Daoy (cell line): ENCODE data around the gene LYRM4. TPM values are rescaled to one million over a fixed set of nuclear protein-coding genes. Genes with fewer than 3 reads are reported as not detected.

Experiments
- DNase-seq: peaks from one replicate; pipeline ENCODE4 v3.0.0-alpha.2; 2015; ENCODE audit warnings: low read depth
- total RNA-seq: library from RNA; depleted of rRNA; stranded (reverse); fragments of >200 nt; shearing (Covaris generic); gene quantifications from 2 replicates; pipeline ENCODE4 v1.2.3, GENCODE V29; 2014

LYRM4 gene
- total RNA-seq, 1 experiment from 2014 or later = 24.6 TPM

- no peak for DNase-seq
Observed at GRCh38 chr6:5280920-5281319, 20.2 kb upstream of the LYRM4 start.

GRCh38 chr6:5279891-5280338, 19.2 kb upstream of the LYRM4 start:
- DNase-seq = no peak

GRCh38 chr6:5278565-5279120, 17.9 kb upstream of the LYRM4 start:
- no peak for DNase-seq

- DNase-seq = no peak
Observed at GRCh38 chr6:5278047-5278446, 17.3 kb upstream of the LYRM4 start.

GRCh38 chr6:5277589-5277988, 16.8 kb upstream of the LYRM4 start:
- DNase-seq = no peak

GRCh38 chr6:5276581-5276980, 15.8 kb upstream of the LYRM4 start:
- no peak for DNase-seq

- DNase-seq = no peak
Observed at GRCh38 chr6:5275497-5275896, 14.7 kb upstream of the LYRM4 start.

- DNase-seq = no peak
Observed at GRCh38 chr6:5274231-5274630, 13.5 kb upstream of the LYRM4 start.

GRCh38 chr6:5271926-5272325, 11.2 kb upstream of the LYRM4 start:
- no peak for DNase-seq

- no peak for DNase-seq
Observed at GRCh38 chr6:5270093-5270680, 9.4 kb upstream of the LYRM4 start.

- DNase-seq = no peak
Observed at GRCh38 chr6:5266423-5266822, 5.7 kb upstream of the LYRM4 start.

GRCh38 chr6:5261545-5262109, 877 bp upstream of the LYRM4 start:
- no peak for DNase-seq

- DNase-seq = peak; percentile 79
Observed at GRCh38 chr6:5260111-5260620, 584 bp downstream of the LYRM4 start.

GRCh38 chr6:5259428-5259827, 1.3 kb downstream of the LYRM4 start:
- no peak for DNase-seq

- no peak for DNase-seq
Observed at GRCh38 chr6:5257400-5257799, 3.4 kb downstream of the LYRM4 start.

- DNase-seq = no peak
Observed at GRCh38 chr6:5256952-5257351, 3.8 kb downstream of the LYRM4 start.

GRCh38 chr6:5250911-5251310, 9.8 kb downstream of the LYRM4 start:
- no peak for DNase-seq

- no peak for DNase-seq
Observed at GRCh38 chr6:5250451-5250850, 10.3 kb downstream of the LYRM4 start.

- no peak for DNase-seq
Observed at GRCh38 chr6:5249451-5250122, 11.2 kb downstream of the LYRM4 start.

- no peak for DNase-seq
Observed at GRCh38 chr6:5248302-5249098, 12.2 kb downstream of the LYRM4 start.

GRCh38 chr6:5247201-5247600, 13.5 kb downstream of the LYRM4 start:
- no peak for DNase-seq
